GM23338 (cell line): ENCODE results near the gene CCS. TPM values are rescaled to one million over a fixed set of nuclear protein-coding genes. Genes with fewer than 3 reads are reported as not detected.

Experiments used
- ATAC-seq: fragments of 200-7000 bp; cut with Tn5 transposase; 3 replicates; pipeline ENCODE4 v1.9.1; 2020
- DNase-seq: peaks from one replicate; pipeline ENCODE4 v3.0.0-alpha.2; 2015; ENCODE audit warnings: low spot score
- H2AFZ ChIP-seq: fragments of 200-600 bp; sonication (generic); 2 replicates; pipeline ENCODE4 v1.8.0; 2016; ENCODE audit warnings: antibody characterized with exemption, mild to moderate bottlenecking, moderate library complexity
- H3F3A ChIP-seq: fragments of 200-600 bp; sonication (generic); replicated peaks from 2 replicates; pipeline ENCODE4 v1.8.0; 2017; ENCODE audit warnings: antibody characterized with exemption, mixed run types, low read depth
- H3K27ac ChIP-seq: fragments of 200-600 bp; sonication (generic); 2 replicates; pipeline ENCODE4 v1.6.1; 2016; ENCODE audit warnings: low read depth
- H3K27me3 ChIP-seq: fragments of 200-600 bp; sonication (generic); 2 replicates; pipeline ENCODE4 v1.8.0; 2016; ENCODE audit warnings: mild to moderate bottlenecking, mixed run types, moderate library complexity; ENCODE audit not compliant: insufficient read depth
- H3K36me3 ChIP-seq: fragments of 200-600 bp; sonication (generic); 2 replicates; pipeline ENCODE4 v1.8.0; 2016; ENCODE audit warnings: mild to moderate bottlenecking; ENCODE audit not compliant: insufficient read depth
- H3K4me1 ChIP-seq: fragments of 200-600 bp; sonication (generic); 2 replicates; pipeline ENCODE4 v1.8.0; 2016; ENCODE audit warnings: mild to moderate bottlenecking, moderate library complexity; ENCODE audit not compliant: insufficient read depth
- H3K4me2 ChIP-seq: fragments of 200-600 bp; sonication (generic); 2 replicates; pipeline ENCODE4 v1.7.1; 2017; ENCODE audit warnings: mixed run types
- H3K4me3 ChIP-seq: fragments of 200-600 bp; sonication (generic); 2 replicates; pipeline ENCODE4 v1.6.1; 2016; ENCODE audit warnings: mixed run types
- H3K79me2 ChIP-seq: fragments of 200-600 bp; sonication (generic); replicated peaks from 2 replicates; pipeline ENCODE4 v1.8.0; 2017; ENCODE audit warnings: mild to moderate bottlenecking; ENCODE audit not compliant: insufficient read depth
- H3K9me2 ChIP-seq: fragments of 200-600 bp; sonication (generic); 2 replicates; pipeline ENCODE4 v1.8.0; 2017; ENCODE audit not compliant: insufficient read depth
- H4K20me1 ChIP-seq: fragments of 200-600 bp; sonication (generic); replicated peaks from 2 replicates; pipeline ENCODE4 v1.8.0; 2017; ENCODE audit warnings: mild to moderate bottlenecking; ENCODE audit not compliant: insufficient read depth
- H3K27ac Mint-ChIP-seq: 2 replicates; pipeline ENCODE4 v1.8.0; 2020; ENCODE audit warnings: inconsistent platforms, mild to moderate bottlenecking, moderate library complexity, mixed read lengths
- H3K27me3 Mint-ChIP-seq: 3 replicates; pipeline ENCODE4 v1.8.0; 2022; ENCODE audit warnings: low read depth, mild to moderate bottlenecking, moderate library complexity, mixed read lengths, inconsistent platforms; ENCODE audit not compliant: insufficient read depth, poor library complexity
- H3K36me3 Mint-ChIP-seq: 3 replicates; pipeline ENCODE4 v1.8.0; 2021; ENCODE audit warnings: low read depth, mild to moderate bottlenecking, inconsistent platforms, moderate library complexity, mixed read lengths
- H3K4me1 Mint-ChIP-seq: 3 replicates; pipeline ENCODE4 v1.8.0; 2020; ENCODE audit warnings: mild to moderate bottlenecking, inconsistent platforms, mixed read lengths
- H3K4me3 Mint-ChIP-seq: 3 replicates; pipeline ENCODE4 v1.8.0; 2021; ENCODE audit warnings: moderate library complexity, mild to moderate bottlenecking, inconsistent platforms, mixed read lengths
- H3K9me3 Mint-ChIP-seq: 3 replicates; pipeline ENCODE4 v1.8.0; 2020; ENCODE audit warnings: moderate library complexity, mild to moderate bottlenecking, inconsistent platforms, mixed read lengths
- CREB1 ChIP-seq: fragments of 250-450 bp; sonication (Bioruptor Pico); IDR thresholded peaks from 2 replicates; pipeline ENCODE4 v1.5.0; 2020; ENCODE audit warnings: low read depth, mild to moderate bottlenecking, moderate library complexity
- ETS1 ChIP-seq: IDR thresholded peaks from 2 replicates; pipeline ENCODE4 v1.6.1; 2016; ENCODE audit warnings: antibody characterized with exemption
- EZH2 ChIP-seq: fragments of 200-600 bp; sonication (generic); IDR thresholded peaks from one replicate; pipeline ENCODE4 v1.8.0; 2017; ENCODE audit warnings: antibody characterized with exemption, mild to moderate bottlenecking, low read depth; ENCODE audit not compliant: unreplicated experiment
- EZH2phosphoT487 ChIP-seq: fragments of 200-600 bp; sonication (generic); IDR thresholded peaks from one replicate; pipeline ENCODE4 v1.8.1; 2018; ENCODE audit warnings: antibody characterized with exemption; ENCODE audit not compliant: unreplicated experiment
- JUNB ChIP-seq: IDR thresholded peaks from one replicate; pipeline ENCODE4 v1.6.1; 2016; ENCODE audit warnings: antibody characterized with exemption; ENCODE audit not compliant: unreplicated experiment
- NANOG ChIP-seq: IDR thresholded peaks from 2 replicates; pipeline ENCODE4 v1.6.1; 2016; ENCODE audit warnings: antibody characterized with exemption, borderline replicate concordance
- POLR2AphosphoS5 ChIP-seq: IDR thresholded peaks from 2 replicates; pipeline ENCODE4 v1.6.1; 2016; ENCODE audit warnings: antibody characterized with exemption, low read depth
- REST ChIP-seq: IDR thresholded peaks from one replicate; pipeline ENCODE4 v1.6.1; 2018; ENCODE audit warnings: antibody characterized with exemption; ENCODE audit not compliant: unreplicated experiment
- STAT1 ChIP-seq: IDR thresholded peaks from one replicate; pipeline ENCODE4 v1.6.1; 2016; ENCODE audit warnings: antibody characterized with exemption; ENCODE audit not compliant: unreplicated experiment
- ZNF114 ChIP-seq: fragments of 250-450 bp; sonication (Bioruptor Pico); IDR thresholded peaks from 2 replicates; pipeline ENCODE4 v1.5.0; 2020; ENCODE audit warnings: mild to moderate bottlenecking, moderate library complexity
- ZNF331 ChIP-seq: fragments of 250-450 bp; sonication (Bioruptor Pico); IDR thresholded peaks from 2 replicates; pipeline ENCODE4 v1.5.0; 2020; ENCODE audit warnings: low read depth, mild to moderate bottlenecking, moderate library complexity
- ZNF462 ChIP-seq: fragments of 250-450 bp; sonication (Bioruptor Pico); IDR thresholded peaks from 2 replicates; pipeline ENCODE4 v1.5.0; 2020; ENCODE audit warnings: mild to moderate bottlenecking, moderate library complexity
- polyA plus RNA-seq: library from polyadenylated mRNA; unstranded; fragments of >200 nt; fragmentation: Nextera tagmentation; extraction: Ambion mirVana; gene quantifications from 2 replicates; pipeline ENCODE4 v1.2.1, GENCODE V29; 2016
- total RNA-seq: library from RNA; depleted of rRNA; stranded (reverse); fragments of >200 nt; shearing (Covaris generic); gene quantifications from 2 replicates; pipeline ENCODE4 v1.2.3, GENCODE V29; 2014
- TF ChIP-seq, protein P1 (sequence below), 2 experiments: fragments of 200-600 bp in 1 of 2; sonication (generic) in 1 of 2; conservative IDR thresholded peaks; 2 replicates each; pipeline versions ENCODE4 v1.5.1 to v1.6.1; 2016 to 2017; ENCODE audit warnings: antibody characterized with exemption in 2 of 2, low read depth in 2 of 2, mild to moderate bottlenecking in 2 of 2, moderate library complexity in 1 of 2

The CCS gene
- total and polyA plus RNA-seq, 2 experiments from 2014 or later: 36.1 to 60.7 TPM

GRCh38 chr11:66564984-66565383, 28.0 kb upstream of the CCS start:
- Histone ChIP-seq H3K4me1 (peaks cover 9% of the 10 kb centered on the region), H3K4me3 (no peak overlapping the region), H4K20me1 (no peaks in the 10 kb centered on the region), H3K4me2 (no peak overlapping the region), H3K36me3 (no peaks in the 10 kb centered on the region), H3K27ac (no peak overlapping the region), H3K79me2 (no peaks in the 10 kb centered on the region), H2AFZ (no peak overlapping the region), H3F3A (peaks cover 6% of the 10 kb centered on the region; the same call in 1 of the 2 replicates), H3K9me2 (no peaks in the 10 kb centered on the region), H3K27me3 (peaks cover 6% of the 10 kb centered on the region; the same call in 1 of the 2 replicates)
- H3K27me3 Mint-ChIP-seq: peaks cover 20% of the 10 kb centered on the region
- H3K4me1 Mint-ChIP-seq: peaks cover 8% of the 10 kb centered on the region; the same call in 2 of the 3 replicates
- no peak for TF ChIP-seq ETS1
- TF ChIP-seq ZNF462 (CRISPR knock-in tag): no peak
- no peak for TF ChIP-seq EZH2phosphoT487
- no peak for TF ChIP-seq STAT1
- no peak for TF ChIP-seq REST
- TF ChIP-seq, protein P1, sequence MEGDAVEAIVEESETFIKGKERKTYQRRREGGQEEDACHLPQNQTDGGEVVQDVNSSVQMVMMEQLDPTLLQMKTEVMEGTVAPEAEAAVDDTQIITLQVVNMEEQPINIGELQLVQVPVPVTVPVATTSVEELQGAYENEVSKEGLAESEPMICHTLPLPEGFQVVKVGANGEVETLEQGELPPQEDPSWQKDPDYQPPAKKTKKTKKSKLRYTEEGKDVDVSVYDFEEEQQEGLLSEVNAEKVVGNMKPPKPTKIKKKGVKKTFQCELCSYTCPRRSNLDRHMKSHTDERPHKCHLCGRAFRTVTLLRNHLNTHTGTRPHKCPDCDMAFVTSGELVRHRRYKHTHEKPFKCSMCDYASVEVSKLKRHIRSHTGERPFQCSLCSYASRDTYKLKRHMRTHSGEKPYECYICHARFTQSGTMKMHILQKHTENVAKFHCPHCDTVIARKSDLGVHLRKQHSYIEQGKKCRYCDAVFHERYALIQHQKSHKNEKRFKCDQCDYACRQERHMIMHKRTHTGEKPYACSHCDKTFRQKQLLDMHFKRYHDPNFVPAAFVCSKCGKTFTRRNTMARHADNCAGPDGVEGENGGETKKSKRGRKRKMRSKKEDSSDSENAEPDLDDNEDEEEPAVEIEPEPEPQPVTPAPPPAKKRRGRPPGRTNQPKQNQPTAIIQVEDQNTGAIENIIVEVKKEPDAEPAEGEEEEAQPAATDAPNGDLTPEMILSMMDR (conservative IDR thresholded peaks at IDR 0.05; ENCODE audit: low read depth in 2 of 2): no peak
- no peak for TF ChIP-seq POLR2AphosphoS5
- no peak for TF ChIP-seq ZNF114 (CRISPR knock-in tag)
- TF ChIP-seq EZH2: no peak
- TF ChIP-seq NANOG: no peak
- no peak for TF ChIP-seq CREB1 (CRISPR knock-in tag)
- no peak for TF ChIP-seq JUNB
- TF ChIP-seq ZNF331: no peak
- ATAC-seq (no peak), DNase-seq (no peak)
- H3K36me3 Mint-ChIP-seq: peaks cover 8% of the 10 kb centered on the region; the same call in 2 of the 3 replicates
- no peak overlapping the region for H3K27ac Mint-ChIP-seq
- H3K9me3 Mint-ChIP-seq: peaks cover 6% of the 10 kb centered on the region; the same call in 2 of the 3 replicates
- no peak overlapping the region for H3K4me3 Mint-ChIP-seq
